Spleen (tissue), 11 donors: Measurements from ENCODE around the gene MPZL2. TPM values are rescaled to one million over a fixed set of nuclear protein-coding genes. Genes with fewer than 3 reads are reported as not detected.

ENCODE experiments used
- DNase-seq: peaks from one replicate; pipeline ENCODE4 v3.0.0-alpha.2; 2020
- H3K27ac ChIP-seq, 8 donors: fragments of 200-600 bp; sonication (generic) in 7 of 8; 1 replicate in 4 of 8; 2 replicates in 4 of 8; pipeline versions ENCODE4 v1.5.0 to v1.8.0; 2016 to 2021; ENCODE audit warnings: inconsistent platforms in 4 of 8, mild to moderate bottlenecking in 4 of 8, moderate library complexity in 1 of 8
- H3K27me3 ChIP-seq, 7 donors: fragments of 200-600 bp; sonication (generic) in 6 of 7; replicated peaks in 1 of 7; 1 replicate in 4 of 7; 2 replicates in 3 of 7; pipeline versions ENCODE4 v1.5.0 to v1.8.0; 2016 to 2021; ENCODE audit warnings: inconsistent platforms in 3 of 7, mild to moderate bottlenecking in 1 of 7
- H3K36me3 ChIP-seq, 6 donors: fragments of 200-600 bp; sonication (generic) in 5 of 6; 1 replicate in 4 of 6; 2 replicates in 2 of 6; pipeline versions ENCODE4 v1.5.0 to v1.8.0; 2016 to 2021; ENCODE audit warnings: inconsistent platforms in 2 of 6
- H3K4me1 ChIP-seq, 6 donors: fragments of 200-600 bp; sonication (generic) in 5 of 6; 1 replicate in 3 of 6; 2 replicates in 3 of 6; pipeline versions ENCODE4 v1.5.0 to v1.8.0; 2016 to 2021; ENCODE audit warnings: inconsistent platforms in 3 of 6
- H3K4me3 ChIP-seq, 8 donors: fragments of 200-600 bp; sonication (generic) in 7 of 8; 1 replicate in 4 of 8; 2 replicates in 4 of 8; pipeline versions ENCODE4 v1.5.0 to v1.8.0; 2016 to 2021; ENCODE audit warnings: inconsistent platforms in 4 of 8, mild to moderate bottlenecking in 4 of 8, moderate library complexity in 2 of 8
- H3K9me3 ChIP-seq, 8 donors: fragments of 200-600 bp; sonication (generic) in 7 of 8; 1 replicate in 4 of 8; 2 replicates in 4 of 8; pipeline versions ENCODE4 v1.5.0 to v1.8.0; 2016 to 2021; ENCODE audit warnings: inconsistent platforms in 4 of 8
- POLR2A ChIP-seq, 3 donors: fragments of 450-650 bp; IDR thresholded peaks; one replicate each; pipeline ENCODE4 v1.5.1; 2017; ENCODE audit warnings: antibody characterized with exemption in 3 of 3, mild to moderate bottlenecking in 1 of 3
- POLR2AphosphoS5 ChIP-seq, 3 donors: sonication (generic); formaldehyde crosslinking; IDR thresholded peaks; one replicate each; pipeline ENCODE4 v1.5.1; 2017; ENCODE audit warnings: antibody characterized with exemption in 3 of 3
- WGBS, 5 donors: extraction: QIAGEN DNeasy Blood & Tissue Kit in 3 of 5; methylation state at CpG; one replicate each; pipeline versions ENCODE4 v1.1.5 to v1.1.7; 2013 to 2018; 5-methylcytosine and 5-hydroxymethylcytosine counted together
- intact Hi-C: fragments of 100-400 bp; cut with DNase I; formaldehyde crosslinking; loops from one replicate; pipeline ENCODE4 v1.15.0; 2023; ENCODE audit warnings: low total_unique reads
- polyA plus RNA-seq, 3 donors: library from polyadenylated mRNA; stranded (reverse); fragments of 200-250 nt; gene quantifications; one replicate each; pipeline ENCODE4 v1.2.1, GENCODE V29; 2013
- total RNA-seq, 7 donors: library from RNA; depleted of rRNA in 3 of 7; stranded (reverse); fragments of >200 nt in 3 of 7; fragmentation: NEBNext Ultra II Directional in 4 of 7; extraction: Animal tissue kit (Norgen Biotek cat#: 25700) in 4 of 7; gene quantifications; one replicate each; pipeline versions ENCODE4 v1.1.0 to v1.2.1, GENCODE V29; 2016 to 2021
- TF ChIP-seq, protein P1 (sequence below), 11 experiments: fragments of 200-600 bp in 7 of 11; fragments of 450-650 bp in 4 of 11; sonication (generic) in 4 of 11; IDR thresholded peaks in 8 of 11; conservative IDR thresholded peaks in 3 of 11; 1 replicate in 7 of 11; 2 replicates in 4 of 11; pipeline versions ENCODE4 v1.4.0 to v1.8.0; 2016 to 2021; ENCODE audit warnings: antibody characterized with exemption in 11 of 11, inconsistent platforms in 4 of 11, mild to moderate bottlenecking in 1 of 11
- donor health status: healthy with polysubstance abuse.
- donor health status: DM: no; HTN: no; CAD: no; lungs with moderate emphysema.
- donor health status: DM: no; HTN: no; CAD: no.
- donor health status: Bipolar disorder and iron deficiency.
- donor health status: healthy.
- donor health status: DM: no; HTN: no; CAD: no.
- donor health status: DM: yes; HTN: yes; CAD: no.

MPZL2 gene
- total and polyA plus RNA-seq, 10 donors = 1.6 to 18.4 (median 8.7) TPM

DNA sequence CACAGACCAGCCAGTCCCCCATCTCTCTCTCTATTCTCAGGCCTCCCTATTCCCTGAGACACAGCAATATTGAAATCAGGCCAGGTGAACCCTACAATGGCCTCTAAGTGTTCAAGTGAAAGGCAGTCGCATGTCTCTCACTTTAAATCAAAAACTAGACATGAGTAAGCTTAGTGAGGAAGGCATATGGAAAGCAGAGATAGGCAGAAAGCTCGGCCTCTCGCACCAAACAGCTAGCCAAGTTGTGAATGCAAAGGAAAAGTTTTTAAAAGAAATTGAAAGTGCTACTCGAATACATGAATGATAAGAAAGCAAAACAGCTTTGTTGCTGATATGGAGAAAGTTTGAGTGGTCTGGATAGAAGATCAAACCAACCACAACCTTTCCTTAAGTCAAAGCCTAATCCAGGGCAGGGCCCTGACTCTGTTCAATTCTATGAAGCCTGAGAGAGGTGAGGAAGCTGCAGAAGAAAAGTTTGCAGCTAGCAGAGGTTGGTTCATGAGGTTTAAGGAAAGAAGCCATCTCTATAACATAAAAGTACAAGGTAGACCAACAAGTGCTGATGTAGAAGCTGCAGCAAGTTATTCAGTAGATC, 19.8 kb upstream of the MPZL2 start:
- DNase-seq = no peak

DNA sequence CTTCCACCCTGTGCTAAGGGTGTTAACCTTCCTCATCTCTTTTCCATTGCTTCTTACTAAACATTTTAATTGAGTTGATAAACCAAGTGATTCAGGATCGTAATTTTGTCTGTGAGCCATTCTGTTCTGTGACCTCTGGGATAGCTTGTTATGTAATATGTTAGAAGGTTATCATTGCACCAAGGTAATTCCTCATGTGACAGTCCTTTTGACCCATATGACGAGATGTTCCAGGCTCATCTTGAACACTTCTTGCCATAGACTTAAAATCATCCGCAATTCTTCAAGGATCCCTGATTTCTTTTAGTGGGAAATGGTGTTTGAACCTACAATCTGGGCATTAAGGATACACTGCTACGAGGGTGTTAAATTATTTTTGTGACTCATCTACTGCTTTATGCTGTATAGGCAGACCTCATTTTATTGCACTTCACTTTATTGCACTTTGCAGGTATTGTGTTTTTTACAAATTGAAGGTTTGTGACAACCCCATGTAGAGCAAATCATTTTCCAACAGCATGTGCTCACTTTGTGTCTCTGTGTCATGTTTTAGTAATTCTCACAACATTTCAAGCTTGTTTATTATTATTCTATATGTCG, 19.0 kb upstream of the MPZL2 start:
- H3K27me3 ChIP-seq = no peaks in the 10 kb centered on the region
- no peak for TF ChIP-seq POLR2AphosphoS5 (IDR thresholded peaks at IDR 0.05)
- TF ChIP-seq, protein P1, sequence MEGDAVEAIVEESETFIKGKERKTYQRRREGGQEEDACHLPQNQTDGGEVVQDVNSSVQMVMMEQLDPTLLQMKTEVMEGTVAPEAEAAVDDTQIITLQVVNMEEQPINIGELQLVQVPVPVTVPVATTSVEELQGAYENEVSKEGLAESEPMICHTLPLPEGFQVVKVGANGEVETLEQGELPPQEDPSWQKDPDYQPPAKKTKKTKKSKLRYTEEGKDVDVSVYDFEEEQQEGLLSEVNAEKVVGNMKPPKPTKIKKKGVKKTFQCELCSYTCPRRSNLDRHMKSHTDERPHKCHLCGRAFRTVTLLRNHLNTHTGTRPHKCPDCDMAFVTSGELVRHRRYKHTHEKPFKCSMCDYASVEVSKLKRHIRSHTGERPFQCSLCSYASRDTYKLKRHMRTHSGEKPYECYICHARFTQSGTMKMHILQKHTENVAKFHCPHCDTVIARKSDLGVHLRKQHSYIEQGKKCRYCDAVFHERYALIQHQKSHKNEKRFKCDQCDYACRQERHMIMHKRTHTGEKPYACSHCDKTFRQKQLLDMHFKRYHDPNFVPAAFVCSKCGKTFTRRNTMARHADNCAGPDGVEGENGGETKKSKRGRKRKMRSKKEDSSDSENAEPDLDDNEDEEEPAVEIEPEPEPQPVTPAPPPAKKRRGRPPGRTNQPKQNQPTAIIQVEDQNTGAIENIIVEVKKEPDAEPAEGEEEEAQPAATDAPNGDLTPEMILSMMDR (IDR thresholded peaks at IDR 0.05 in 8 of 11, conservative IDR thresholded peaks at IDR 0.05 in 3 of 11) = no peak
- no peak for TF ChIP-seq POLR2A (IDR thresholded peaks at IDR 0.05)

More for the DNA sequence above, 19.8 kb upstream of the MPZL2 start:
- Histone ChIP-seq H3K27me3 (no peaks in the 10 kb centered on the region), H3K27ac (no peak overlapping the region), H3K36me3 (no peaks in the 10 kb centered on the region), H3K4me1 (peaks cover 0 to 8% (median 0%) of the 10 kb centered on the region in 6 donors), H3K9me3 (no peaks in the 10 kb centered on the region), H3K4me3 (no peak overlapping the region)
- intact Hi-C loops = no loop called here
- TF ChIP-seq, protein P1 (IDR thresholded peaks at IDR 0.05 in 8 of 11, conservative IDR thresholded peaks at IDR 0.05 in 3 of 11) = no peak
- TF ChIP-seq POLR2A (IDR thresholded peaks at IDR 0.05) (no peak), POLR2AphosphoS5 (IDR thresholded peaks at IDR 0.05) (no peak)
- 48 to 66% (median 55%) methylated on average over 4 of the region's 4 CpGs for WGBS, 5 donors

DNA sequence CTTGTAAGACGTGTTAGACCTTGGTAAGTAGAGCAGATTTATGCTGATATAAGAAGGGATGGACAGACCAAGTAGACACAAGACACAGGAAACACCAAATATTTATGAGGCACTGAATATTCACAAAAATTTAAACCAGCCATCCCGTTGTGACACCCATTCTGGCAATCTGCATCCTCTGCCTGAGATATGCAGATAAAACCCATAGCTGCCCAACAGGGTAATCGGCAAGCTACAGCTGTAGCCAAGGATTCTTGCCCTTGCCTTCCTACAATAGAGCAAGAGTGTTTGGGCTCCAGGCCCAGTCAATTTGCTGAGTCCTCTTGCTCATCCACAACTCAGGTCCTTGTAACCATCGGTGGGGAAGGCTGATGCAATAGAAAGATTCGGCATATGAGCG, 18.5 kb upstream of the MPZL2 start:
- intact Hi-C loops = no loop called here
- Histone ChIP-seq H3K27me3 (no peaks in the 10 kb centered on the region), H3K4me3 (no peak overlapping the region), H3K36me3 (no peaks in the 10 kb centered on the region), H3K27ac (no peak overlapping the region), H3K4me1 (peaks cover 0 to 8% (median 0%) of the 10 kb centered on the region in 6 donors), H3K9me3 (no peaks in the 10 kb centered on the region)
- no peak for DNase-seq
- WGBS, 5 donors = 71 to 92% (median 74%) methylated on average over 6 of the region's 6 CpGs
- TF ChIP-seq, protein P1 (IDR thresholded peaks at IDR 0.05 in 8 of 11, conservative IDR thresholded peaks at IDR 0.05 in 3 of 11) = no peak
- TF ChIP-seq POLR2A (IDR thresholded peaks at IDR 0.05) (no peak), POLR2AphosphoS5 (IDR thresholded peaks at IDR 0.05) (no peak)

More for the DNA sequence above, 19.0 kb upstream of the MPZL2 start:
- no peak overlapping the region for H3K27ac ChIP-seq
- H3K36me3 ChIP-seq = no peaks in the 10 kb centered on the region
- H3K9me3 ChIP-seq = no peaks in the 10 kb centered on the region
- H3K4me1 ChIP-seq = peaks cover 0 to 8% (median 0%) of the 10 kb centered on the region in 6 donors
- 78 to 87% (median 84%) methylated on average over 5 of the region's 5 CpGs for WGBS, 5 donors
- no peak overlapping the region for H3K4me3 ChIP-seq
- intact Hi-C loops = no loop called here
- no peak for DNase-seq

GRCh38 chr11:118281284-118281683, 17.2 kb upstream of the MPZL2 start:
- H3K27me3 ChIP-seq = no peaks in the 10 kb centered on the region
- WGBS, 5 donors = 45 to 72% (median 64%) methylated on average over 1 of the region's 1 CpG

More at GRCh38 chr11:118281284-118281683, 17.2 kb upstream of the MPZL2 start:
- no peaks in the 10 kb centered on the region for H3K9me3 ChIP-seq
- TF ChIP-seq POLR2AphosphoS5 (IDR thresholded peaks at IDR 0.05) = no peak
- H3K36me3 ChIP-seq = no peaks in the 10 kb centered on the region
- H3K27ac ChIP-seq = no peak overlapping the region
- peaks cover 0 to 8% (median 0%) of the 10 kb centered on the region in 6 donors for H3K4me1 ChIP-seq
- intact Hi-C loops = no loop called here
- H3K4me3 ChIP-seq = no peak overlapping the region
- no peak for DNase-seq
